ENCODE measurements around the gene ANKRD30B. TPM values are rescaled to one million over a fixed set of nuclear protein-coding genes. Genes with fewer than 3 reads are reported as not detected.
"Not testable (repeated sequence)": the region's sequence is repeated elsewhere in the genome, so short reads cannot be mapped to it uniquely, and the experiment has no call there.

Gene ANKRD30B
- total and polyA plus RNA-seq, 2 of the 8 experiments (the other 6 are each of a cell fraction or from before 2014, with no cell fraction given) = not detected

DNA sequence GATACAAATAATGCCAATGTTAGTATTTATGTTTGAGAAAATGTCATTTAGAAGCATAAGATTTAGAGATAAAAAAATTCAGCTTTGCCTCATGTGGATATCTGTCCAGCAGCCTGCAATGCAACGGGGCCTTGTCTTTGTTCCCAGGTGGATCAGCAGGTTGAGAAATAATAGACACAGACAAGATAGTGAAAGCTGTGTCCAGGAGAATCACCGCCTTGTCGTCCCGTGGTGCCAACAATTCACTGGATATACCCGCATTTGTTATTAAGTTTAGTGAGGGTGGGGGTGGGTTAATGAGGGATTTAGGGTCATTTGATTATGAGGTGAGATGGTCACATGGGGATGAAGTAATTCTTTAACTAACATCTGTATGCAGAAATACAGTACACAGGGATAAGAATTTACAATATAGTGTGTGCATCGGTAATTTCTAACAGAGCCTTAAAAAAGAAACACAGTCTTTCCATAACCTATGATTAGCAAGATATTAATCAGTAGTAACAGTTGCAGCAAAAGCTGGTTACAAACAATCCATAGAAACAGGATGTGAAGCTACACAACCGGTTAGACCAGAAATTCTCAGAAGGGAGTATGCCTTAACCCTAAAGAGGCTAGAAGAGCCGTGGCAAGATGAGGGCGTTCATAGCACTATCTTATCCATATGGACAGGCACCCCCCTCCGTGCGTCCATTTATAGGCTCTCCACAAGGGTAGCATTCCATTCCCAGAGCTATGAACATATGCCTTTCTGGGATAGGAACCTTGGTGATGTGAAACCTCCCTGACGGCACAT, 50.2 kb downstream of the ANKRD30B start:
- H3K27ac ChIP-seq (ENCODE audit: low read depth, low read length); H3K4me1 ChIP-seq (replicated peaks in 1 of 4; ENCODE audit: control insufficient read depth in 3 of 4, insufficient read depth in 4 of 4, low read length in 3 of 4); H3K27me3 ChIP-seq (replicated peaks in 1 of 4; ENCODE audit: control insufficient read depth in 3 of 4, extremely low read depth in 1 of 4, insufficient read depth in 3 of 4, low read length in 3 of 4); H4K20me1 ChIP-seq (replicated peaks in 1 of 2; ENCODE audit: control insufficient read depth in 1 of 2, insufficient read depth in 2 of 2, low read length in 2 of 2); H3K56ac ChIP-seq (replicated peaks; ENCODE audit: insufficient read length, low read depth, low read length); H3K23ac ChIP-seq (ENCODE audit: insufficient read length); H3K4me3 ChIP-seq (ENCODE audit: extremely low read depth in 1 of 4, insufficient read depth in 2 of 4, low read depth in 3 of 4, low read length in 4 of 4); POLR2A ChIA-PET (ENCODE audit: partially characterized antibody); H2BK20ac ChIP-seq (ENCODE audit: low read length); H3K9ac ChIP-seq (replicated peaks in 1 of 4; ENCODE audit: extremely low read depth in 1 of 4, low read depth in 3 of 4, low read length in 3 of 4); H3K4me2 ChIP-seq (ENCODE audit: insufficient read depth in 1 of 2, low read depth in 2 of 2, low read length in 2 of 2); H4K8ac ChIP-seq (ENCODE audit: extremely low read depth, insufficient read depth, low read length); H3K4ac ChIP-seq (replicated peaks; ENCODE audit: insufficient read length, low read depth, low read length); H4K91ac ChIP-seq (replicated peaks; ENCODE audit: insufficient read length, low read length); H3K23me2 ChIP-seq (ENCODE audit: low read depth, low read length); H2BK120ac ChIP-seq (replicated peaks; ENCODE audit: low read depth, low read length); H3K79me2 ChIP-seq (ENCODE audit: control insufficient read depth in 1 of 2, insufficient read depth in 2 of 2, low read length in 2 of 2); H2BK15ac ChIP-seq (ENCODE audit: low read length); H2AFZ ChIP-seq (ENCODE audit: low read length); FAIRE-seq; DNase-seq (ENCODE audit: low read depth in 1 of 2, low spot score in 2 of 2); H2BK5ac ChIP-seq (ENCODE audit: low read depth, low read length); H3K36me3 ChIP-seq (ENCODE audit: control insufficient read depth in 2 of 4, insufficient read depth in 4 of 4, low read length in 3 of 4); H3K79me1 ChIP-seq (ENCODE audit: low read depth, low read length); H2BK12ac ChIP-seq (ENCODE audit: low read depth, low read length); H2AK5ac ChIP-seq (ENCODE audit: low read depth, low read length); H3K18ac ChIP-seq (ENCODE audit: extremely low read depth, low read length); H4K5ac ChIP-seq (ENCODE audit: insufficient read length, low read depth, low read length); CTCF ChIA-PET (ENCODE audit: partially characterized antibody); H3K14ac ChIP-seq (ENCODE audit: insufficient read length): not testable (repeated sequence)
- peaks cover 9 to 24% of the 10 kb centered on the region in 2 experiments; a peak in 3 of 4 replicates for H3K9me3 ChIP-seq (ENCODE audit: insufficient read depth in 2 of 2, low read depth in 1 of 2, low read length in 1 of 2)
- WGBS, 2 experiments (ENCODE audit: extremely low coverage in 1 of 2, insufficient coverage in 1 of 2, insufficient read length in 1 of 2, insufficient replicate concordance in 2 of 2, low coverage in 1 of 2, low lambda C conversion rate in 2 of 2, missing lambda C conversion rate in 1 of 2) = 91% methylated on average over 11 of the region's 12 CpGs; no CpG with 5 or more reads in 1 of the 2 experiments

- H2BK12ac ChIP-seq (ENCODE audit: low read depth, low read length); H3K18ac ChIP-seq (ENCODE audit: extremely low read depth, low read length); DNase-seq (ENCODE audit: low read depth in 1 of 2, low spot score in 2 of 2); H3K23ac ChIP-seq (ENCODE audit: insufficient read length); H2AK5ac ChIP-seq (ENCODE audit: low read depth, low read length); H2BK20ac ChIP-seq (ENCODE audit: low read length); CTCF ChIA-PET (ENCODE audit: partially characterized antibody); H4K8ac ChIP-seq (ENCODE audit: extremely low read depth, insufficient read depth, low read length); H3K4me3 ChIP-seq (ENCODE audit: extremely low read depth in 1 of 4, insufficient read depth in 2 of 4, low read depth in 3 of 4, low read length in 4 of 4); H3K9me3 ChIP-seq (ENCODE audit: insufficient read depth in 2 of 2, low read depth in 1 of 2, low read length in 1 of 2); H3K9ac ChIP-seq (replicated peaks in 1 of 4; ENCODE audit: extremely low read depth in 1 of 4, low read depth in 3 of 4, low read length in 3 of 4); H3K14ac ChIP-seq (ENCODE audit: insufficient read length); H3K79me2 ChIP-seq (ENCODE audit: control insufficient read depth in 1 of 2, insufficient read depth in 2 of 2, low read length in 2 of 2); H3K56ac ChIP-seq (replicated peaks; ENCODE audit: insufficient read length, low read depth, low read length); FAIRE-seq; H3K36me3 ChIP-seq (ENCODE audit: control insufficient read depth in 2 of 4, insufficient read depth in 4 of 4, low read length in 3 of 4); H4K5ac ChIP-seq (ENCODE audit: insufficient read length, low read depth, low read length); H4K91ac ChIP-seq (replicated peaks; ENCODE audit: insufficient read length, low read length); H2AFZ ChIP-seq (ENCODE audit: low read length); POLR2A ChIA-PET (ENCODE audit: partially characterized antibody); H2BK5ac ChIP-seq (ENCODE audit: low read depth, low read length); H4K20me1 ChIP-seq (replicated peaks in 1 of 2; ENCODE audit: control insufficient read depth in 1 of 2, insufficient read depth in 2 of 2, low read length in 2 of 2); H3K4me2 ChIP-seq (ENCODE audit: insufficient read depth in 1 of 2, low read depth in 2 of 2, low read length in 2 of 2); H3K23me2 ChIP-seq (ENCODE audit: low read depth, low read length); H3K4me1 ChIP-seq (replicated peaks in 1 of 4; ENCODE audit: control insufficient read depth in 3 of 4, insufficient read depth in 4 of 4, low read length in 3 of 4); H3K27me3 ChIP-seq (replicated peaks in 1 of 4; ENCODE audit: control insufficient read depth in 3 of 4, extremely low read depth in 1 of 4, insufficient read depth in 3 of 4, low read length in 3 of 4); H2BK15ac ChIP-seq (ENCODE audit: low read length); H2BK120ac ChIP-seq (replicated peaks; ENCODE audit: low read depth, low read length); H3K4ac ChIP-seq (replicated peaks; ENCODE audit: insufficient read length, low read depth, low read length); H3K79me1 ChIP-seq (ENCODE audit: low read depth, low read length); H3K27ac ChIP-seq (ENCODE audit: low read depth, low read length): not testable (repeated sequence)
- 94% methylated on average over 13 of the region's 13 CpGs; no CpG with 5 or more reads in 1 of the 2 experiments for WGBS, 2 experiments (ENCODE audit: extremely low coverage in 1 of 2, insufficient coverage in 1 of 2, insufficient read length in 1 of 2, insufficient replicate concordance in 2 of 2, low coverage in 1 of 2, low lambda C conversion rate in 2 of 2, missing lambda C conversion rate in 1 of 2)
These were observed 63.1 kb downstream of the ANKRD30B start for GRCh38 chr18:14811081-14811480.
